ENCODE measurements around the gene NDRG4.
"Not testable (repeated sequence)": the region's sequence is repeated elsewhere in the genome, so short reads cannot be mapped to it uniquely, and the experiment has no call there.

NDRG4 gene

GRCh38 chr16:58464916-58465731 is 34.8 kb upstream of the NDRG4 start:
- no peak for DNase-seq (ENCODE audit: low read depth in 2 of 2)

- no peak for DNase-seq (ENCODE audit: low read depth in 2 of 2)
Measured at GRCh38 chr16:58465817-58466216, 34.1 kb upstream of the NDRG4 start.

- no peak for DNase-seq (ENCODE audit: low read depth in 2 of 2)
Measured at GRCh38 chr16:58466396-58466795, 33.5 kb upstream of the NDRG4 start.

- DNase-seq (ENCODE audit: low read depth in 2 of 2), result no peak
Measured at GRCh38 chr16:58467905-58468304, 32.0 kb upstream of the NDRG4 start.

- no peak for DNase-seq (ENCODE audit: low read depth in 2 of 2)
Measured at GRCh38 chr16:58471209-58471975, 28.6 kb upstream of the NDRG4 start.

- DNase-seq (ENCODE audit: low read depth in 2 of 2), result no peak
Measured at GRCh38 chr16:58472266-58472665, 27.7 kb upstream of the NDRG4 start.

- DNase-seq (ENCODE audit: low read depth in 2 of 2), result no peak
Measured at GRCh38 chr16:58472827-58473226, 27.1 kb upstream of the NDRG4 start.

GRCh38 chr16:58474296-58474695 is 25.6 kb upstream of the NDRG4 start:
- DNase-seq (ENCODE audit: low read depth in 2 of 2), result no peak

GRCh38 chr16:58475091-58475619 is 24.8 kb upstream of the NDRG4 start:
- no peak for DNase-seq (ENCODE audit: low read depth in 2 of 2)

- no peak for DNase-seq (ENCODE audit: low read depth in 2 of 2)
Measured at GRCh38 chr16:58476791-58477190, 23.2 kb upstream of the NDRG4 start.

- DNase-seq (ENCODE audit: low read depth in 2 of 2), result no peak
Measured at GRCh38 chr16:58478427-58478826, 21.5 kb upstream of the NDRG4 start.

GRCh38 chr16:58481226-58481869 is 18.6 kb upstream of the NDRG4 start:
- DNase-seq (ENCODE audit: low read depth in 2 of 2), result no peak

- no peak for DNase-seq (ENCODE audit: low read depth in 2 of 2)
Measured at GRCh38 chr16:58481931-58482330, 18.0 kb upstream of the NDRG4 start.

GRCh38 chr16:58485184-58485887 is 14.6 kb upstream of the NDRG4 start:
- no peak for DNase-seq (ENCODE audit: low read depth in 2 of 2)

GRCh38 chr16:58487566-58488351 is 12.2 kb upstream of the NDRG4 start:
- peak; percentile 44 to 50 for DNase-seq (ENCODE audit: low read depth in 2 of 2)

GRCh38 chr16:58488531-58488930 is 11.4 kb upstream of the NDRG4 start:
- no peak for DNase-seq (ENCODE audit: low read depth in 2 of 2)

- no peak for DNase-seq (ENCODE audit: low read depth in 2 of 2)
Measured at GRCh38 chr16:58490065-58490464, 9.9 kb upstream of the NDRG4 start.

- not testable (repeated sequence) for DNase-seq (ENCODE audit: low read depth in 2 of 2)
Measured at GRCh38 chr16:58490539-58490938, 9.4 kb upstream of the NDRG4 start.

- DNase-seq (ENCODE audit: low read depth in 2 of 2), result no peak
Measured at GRCh38 chr16:58492066-58492465, 7.9 kb upstream of the NDRG4 start.

GRCh38 chr16:58492735-58493134 is 7.2 kb upstream of the NDRG4 start:
- DNase-seq (ENCODE audit: low read depth in 2 of 2), result no peak
